ENCODE results near the gene USP37.

USP37 gene

GRCh38 chr2:218430721-218431120 is 137.4 kb downstream of the USP37 start:
- no peak for DNase-seq (ENCODE audit: low spot score)

GRCh38 chr2:218429911-218430692 is 138.0 kb downstream of the USP37 start:
- DNase-seq (ENCODE audit: low spot score): no peak

GRCh38 chr2:218428846-218429558 is 139.1 kb downstream of the USP37 start:
- no peak for DNase-seq (ENCODE audit: low spot score)

GRCh38 chr2:218427741-218428140 is 140.4 kb downstream of the USP37 start:
- DNase-seq (ENCODE audit: low spot score): no peak

GRCh38 chr2:218425531-218425930 is 142.6 kb downstream of the USP37 start:
- DNase-seq (ENCODE audit: low spot score): no peak

GRCh38 chr2:218423584-218423983 is 144.6 kb downstream of the USP37 start:
- no peak for DNase-seq (ENCODE audit: low spot score)

- DNase-seq (ENCODE audit: low spot score): no peak
Observed at GRCh38 chr2:218422403-218423086, 145.6 kb downstream of the USP37 start.

GRCh38 chr2:218421027-218421426 is 147.1 kb downstream of the USP37 start:
- no peak for DNase-seq (ENCODE audit: low spot score)

- no peak for DNase-seq (ENCODE audit: low spot score)
Observed at GRCh38 chr2:218419630-218420216, 148.4 kb downstream of the USP37 start.

- peak; percentile 59 for DNase-seq (ENCODE audit: low spot score)
Observed at GRCh38 chr2:218418717-218419458, 149.3 kb downstream of the USP37 start, which contains the start of gene VIL1. VIL1 (plus strand) TSS chr2:218419123; CDS start chr2:218423779, 4,656 bp downstream.

GRCh38 chr2:218418321-218418716 is 149.8 kb downstream of the USP37 start:
- DNase-seq (ENCODE audit: low spot score): no peak

GRCh38 chr2:218407717-218408116 is 160.4 kb downstream of the USP37 start:
- no peak for DNase-seq (ENCODE audit: low spot score)

- DNase-seq (ENCODE audit: low spot score): no peak
Observed at GRCh38 chr2:218406949-218407618, 161.1 kb downstream of the USP37 start.

- peak; percentile 94 for DNase-seq (ENCODE audit: low spot score)
Observed at GRCh38 chr2:218406209-218406948, 161.8 kb downstream of the USP37 start.

- peak; percentile 29 for DNase-seq (ENCODE audit: low spot score)
Observed at GRCh38 chr2:218405746-218406208, 162.4 kb downstream of the USP37 start.

- DNase-seq (ENCODE audit: low spot score): no peak
Observed at GRCh38 chr2:218405086-218405745, 162.9 kb downstream of the USP37 start.

GRCh38 chr2:218404351-218405085 is 163.6 kb downstream of the USP37 start:
- no peak for DNase-seq (ENCODE audit: low spot score)

GRCh38 chr2:218403810-218404209 is 164.3 kb downstream of the USP37 start:
- DNase-seq (ENCODE audit: low spot score): no peak

- DNase-seq (ENCODE audit: low spot score): no peak
Observed at GRCh38 chr2:218402911-218403411, 165.2 kb downstream of the USP37 start.
